SK-N-SH treated with all-trans-retinoic acid at 6 μM for 48 hours (cell line): ENCODE measurements around the gene ZNF557.
"Not testable (repeated sequence)": the region's sequence is repeated elsewhere in the genome, so short reads cannot be mapped to it uniquely, and the experiment has no call there.

Experiments
- ATAC-seq: fragments of 200-7000 bp; cut with Tn5 transposase; 3 replicates; pipeline ENCODE4 v1.9.1; 2020; ENCODE audit warnings: mild to moderate bottlenecking, moderate library complexity
- BACH2 ChIP-seq: fragments of 250-450 bp; sonication (Bioruptor Pico); IDR thresholded peaks from 2 replicates; pipeline ENCODE4 v1.9.0; 2021; ENCODE audit warnings: mild to moderate bottlenecking, borderline replicate concordance
- CSDC2 ChIP-seq: fragments of 250-450 bp; sonication (Bioruptor Pico); IDR thresholded peaks from 2 replicates; pipeline ENCODE4 v1.5.0; 2020; ENCODE audit warnings: mild to moderate bottlenecking, moderate library complexity
- ISL1 ChIP-seq: fragments of 250-450 bp; sonication (Bioruptor Pico); IDR thresholded peaks from 2 replicates; pipeline ENCODE4 v2.1.2; 2022; ENCODE audit warnings: mild to moderate bottlenecking, moderate library complexity
- OSR1 ChIP-seq: fragments of 250-450 bp; sonication (Bioruptor Pico); IDR thresholded peaks from 2 replicates; pipeline ENCODE4 v1.8.0; 2022; ENCODE audit warnings: moderate library complexity, mild to moderate bottlenecking, inconsistent platforms
- PPARA ChIP-seq: fragments of 250-450 bp; sonication (Bioruptor Pico); IDR thresholded peaks from 2 replicates; pipeline ENCODE4 v1.5.0; 2020; ENCODE audit warnings: mild to moderate bottlenecking, borderline replicate concordance
- RARB ChIP-seq: fragments of 250-450 bp; sonication (Bioruptor Pico); IDR thresholded peaks from 2 replicates; pipeline ENCODE4 v1.8.0; 2021; ENCODE audit warnings: mild to moderate bottlenecking, moderate library complexity
- SNAI2 ChIP-seq: fragments of 250-450 bp; sonication (Bioruptor Pico); IDR thresholded peaks from 2 replicates; pipeline ENCODE4 v1.5.0; 2020; ENCODE audit warnings: mild to moderate bottlenecking, moderate library complexity
- TCF4 ChIP-seq: fragments of 250-450 bp; sonication (Bioruptor Pico); IDR thresholded peaks from 2 replicates; pipeline ENCODE4 v1.8.0; 2021; ENCODE audit warnings: mild to moderate bottlenecking, moderate library complexity, borderline replicate concordance
- TOX ChIP-seq: fragments of 250-450 bp; sonication (Bioruptor Pico); IDR thresholded peaks from 2 replicates; pipeline ENCODE4 v1.8.0; 2021; ENCODE audit warnings: mild to moderate bottlenecking, moderate library complexity, borderline replicate concordance
- ZC3H10 ChIP-seq: fragments of 250-450 bp; sonication (Bioruptor Pico); IDR thresholded peaks from 2 replicates; pipeline ENCODE4 v1.5.1; 2021; ENCODE audit warnings: mild to moderate bottlenecking, moderate library complexity
- ZFP3 ChIP-seq: fragments of 250-450 bp; sonication (Bioruptor Pico); IDR thresholded peaks from 2 replicates; pipeline ENCODE4 v1.5.0; 2020; ENCODE audit warnings: mild to moderate bottlenecking, moderate library complexity
- ZFP30 ChIP-seq: fragments of 450-650 bp; formaldehyde crosslinking; IDR thresholded peaks from 2 replicates; pipeline ENCODE4 v1.5.0; 2022; ENCODE audit warnings: mild to moderate bottlenecking, moderate library complexity
- ZNF565 ChIP-seq: fragments of 450-650 bp; formaldehyde crosslinking; conservative IDR thresholded peaks from 2 replicates; pipeline ENCODE4 v1.5.0; 2020; ENCODE audit warnings: low read depth, mild to moderate bottlenecking, moderate library complexity
- ZNF70 ChIP-seq: fragments of 450-650 bp; formaldehyde crosslinking; IDR thresholded peaks from 2 replicates; pipeline ENCODE4 v1.5.0; 2020; ENCODE audit warnings: mild to moderate bottlenecking, moderate library complexity
- ZNF8 ChIP-seq: fragments of 450-650 bp; formaldehyde crosslinking; IDR thresholded peaks from 2 replicates; pipeline ENCODE4 v1.5.0; 2020; ENCODE audit warnings: mild to moderate bottlenecking, moderate library complexity
- TF ChIP-seq, protein P1 (sequence below): fragments of 250-450 bp; sonication (Bioruptor Pico); IDR thresholded peaks from 2 replicates; pipeline ENCODE4 v1.8.0; 2020; ENCODE audit warnings: mild to moderate bottlenecking, moderate library complexity, borderline replicate concordance
- TF ChIP-seq, protein P2 (sequence below): fragments of 250-450 bp; sonication (Bioruptor Pico); IDR thresholded peaks from 2 replicates; pipeline ENCODE4 v1.5.1; 2020; ENCODE audit warnings: low read depth, mild to moderate bottlenecking, moderate library complexity
- TF ChIP-seq, protein P3 (sequence below): fragments of 250-450 bp; sonication (Bioruptor Pico); IDR thresholded peaks from 2 replicates; pipeline ENCODE4 v1.8.0; 2021; ENCODE audit warnings: low read depth, mild to moderate bottlenecking, moderate library complexity, borderline replicate concordance
- TF ChIP-seq, protein P4 (sequence below): fragments of 250-450 bp; sonication (Bioruptor Pico); IDR thresholded peaks from 2 replicates; pipeline ENCODE4 v1.5.1; 2021; ENCODE audit warnings: mild to moderate bottlenecking, moderate library complexity

Gene ZNF557

DNA sequence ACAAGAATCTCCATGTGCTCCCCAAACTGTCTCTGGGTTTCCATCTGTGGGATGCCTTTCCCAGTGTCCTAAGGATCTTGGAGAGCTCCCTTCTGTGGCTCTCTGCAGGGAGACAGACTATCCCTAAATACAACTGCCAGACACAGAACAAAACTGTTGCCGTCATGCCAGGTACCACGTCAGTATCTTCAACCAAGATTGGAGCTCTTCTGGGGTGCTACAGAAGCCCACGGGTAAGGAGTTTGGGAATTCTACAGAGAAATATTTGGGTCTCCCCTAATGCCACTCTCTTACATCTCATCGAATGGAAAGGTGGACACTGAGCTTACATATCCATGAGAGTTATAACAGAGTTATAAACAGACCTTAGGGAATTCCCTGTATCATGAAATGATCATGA lies 6.2 kb upstream of the ZNF557 start:
- TF ChIP-seq RARB = no peak
- no peak for TF ChIP-seq ISL1 (CRISPR knock-in tag)
- no peak for TF ChIP-seq BACH2 (CRISPR knock-in tag)
- TF ChIP-seq, protein P1, sequence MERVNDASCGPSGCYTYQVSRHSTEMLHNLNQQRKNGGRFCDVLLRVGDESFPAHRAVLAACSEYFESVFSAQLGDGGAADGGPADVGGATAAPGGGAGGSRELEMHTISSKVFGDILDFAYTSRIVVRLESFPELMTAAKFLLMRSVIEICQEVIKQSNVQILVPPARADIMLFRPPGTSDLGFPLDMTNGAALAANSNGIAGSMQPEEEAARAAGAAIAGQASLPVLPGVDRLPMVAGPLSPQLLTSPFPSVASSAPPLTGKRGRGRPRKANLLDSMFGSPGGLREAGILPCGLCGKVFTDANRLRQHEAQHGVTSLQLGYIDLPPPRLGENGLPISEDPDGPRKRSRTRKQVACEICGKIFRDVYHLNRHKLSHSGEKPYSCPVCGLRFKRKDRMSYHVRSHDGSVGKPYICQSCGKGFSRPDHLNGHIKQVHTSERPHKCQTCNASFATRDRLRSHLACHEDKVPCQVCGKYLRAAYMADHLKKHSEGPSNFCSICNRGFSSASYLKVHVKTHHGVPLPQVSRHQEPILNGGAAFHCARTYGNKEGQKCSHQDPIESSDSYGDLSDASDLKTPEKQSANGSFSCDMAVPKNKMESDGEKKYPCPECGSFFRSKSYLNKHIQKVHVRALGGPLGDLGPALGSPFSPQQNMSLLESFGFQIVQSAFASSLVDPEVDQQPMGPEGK (CRISPR knock-in tag) = no peak
- TF ChIP-seq, protein P2, sequence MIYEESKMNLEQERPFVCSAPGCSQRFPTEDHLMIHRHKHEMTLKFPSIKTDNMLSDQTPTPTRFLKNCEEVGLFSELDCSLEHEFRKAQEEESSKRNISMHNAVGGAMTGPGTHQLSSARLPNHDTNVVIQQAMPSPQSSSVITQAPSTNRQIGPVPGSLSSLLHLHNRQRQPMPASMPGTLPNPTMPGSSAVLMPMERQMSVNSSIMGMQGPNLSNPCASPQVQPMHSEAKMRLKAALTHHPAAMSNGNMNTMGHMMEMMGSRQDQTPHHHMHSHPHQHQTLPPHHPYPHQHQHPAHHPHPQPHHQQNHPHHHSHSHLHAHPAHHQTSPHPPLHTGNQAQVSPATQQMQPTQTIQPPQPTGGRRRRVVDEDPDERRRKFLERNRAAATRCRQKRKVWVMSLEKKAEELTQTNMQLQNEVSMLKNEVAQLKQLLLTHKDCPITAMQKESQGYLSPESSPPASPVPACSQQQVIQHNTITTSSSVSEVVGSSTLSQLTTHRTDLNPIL (CRISPR knock-in tag) = no peak
- no peak for TF ChIP-seq ZFP3 (CRISPR knock-in tag)
- TF ChIP-seq, protein P3, sequence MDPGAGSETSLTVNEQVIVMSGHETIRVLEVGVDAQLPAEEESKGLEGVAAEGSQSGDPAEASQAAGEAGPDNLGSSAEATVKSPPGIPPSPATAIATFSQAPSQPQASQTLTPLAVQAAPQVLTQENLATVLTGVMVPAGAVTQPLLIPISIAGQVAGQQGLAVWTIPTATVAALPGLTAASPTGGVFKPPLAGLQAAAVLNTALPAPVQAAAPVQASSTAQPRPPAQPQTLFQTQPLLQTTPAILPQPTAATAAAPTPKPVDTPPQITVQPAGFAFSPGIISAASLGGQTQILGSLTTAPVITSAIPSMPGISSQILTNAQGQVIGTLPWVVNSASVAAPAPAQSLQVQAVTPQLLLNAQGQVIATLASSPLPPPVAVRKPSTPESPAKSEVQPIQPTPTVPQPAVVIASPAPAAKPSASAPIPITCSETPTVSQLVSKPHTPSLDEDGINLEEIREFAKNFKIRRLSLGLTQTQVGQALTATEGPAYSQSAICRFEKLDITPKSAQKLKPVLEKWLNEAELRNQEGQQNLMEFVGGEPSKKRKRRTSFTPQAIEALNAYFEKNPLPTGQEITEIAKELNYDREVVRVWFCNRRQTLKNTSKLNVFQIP (CRISPR knock-in tag) = no peak
- TF ChIP-seq PPARA = no peak
- TF ChIP-seq ZNF8 (CRISPR knock-in tag) = no peak
- TF ChIP-seq TOX (CRISPR knock-in tag) = no peak
- no peak for TF ChIP-seq ZC3H10 (CRISPR knock-in tag)
- no peak; the same call in 2 of the 3 replicates for ATAC-seq

DNA sequence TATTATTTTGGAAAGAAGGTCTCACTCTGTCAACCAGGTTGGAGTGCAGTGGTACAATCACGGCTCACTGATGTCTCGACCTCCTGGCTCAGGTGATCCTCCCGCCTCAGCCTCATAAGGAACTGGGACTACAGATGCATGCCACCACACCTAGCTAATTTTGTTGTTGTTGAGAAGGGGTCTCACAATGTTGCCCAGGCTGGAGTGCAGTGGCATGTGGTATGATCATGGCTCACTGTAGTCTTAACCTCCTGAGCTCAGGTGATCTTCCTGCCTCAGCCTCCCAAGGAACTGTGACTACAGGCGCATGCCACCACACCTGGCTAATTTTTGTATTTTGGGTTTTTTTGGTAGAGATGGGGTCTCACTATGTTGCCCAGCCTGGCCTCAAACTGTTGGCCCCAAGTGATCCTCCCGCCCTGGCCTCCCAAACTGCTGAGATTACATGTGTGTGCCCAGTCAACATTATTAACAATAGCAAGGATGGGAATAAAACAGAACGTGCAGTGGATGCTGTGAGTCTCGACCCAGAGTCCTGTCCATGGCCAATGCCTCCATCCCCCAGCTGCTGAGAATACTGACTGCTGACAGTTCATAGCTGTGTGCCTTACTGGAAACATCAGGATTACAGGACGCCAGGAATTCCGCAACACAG lies 5.6 kb upstream of the ZNF557 start:
- TF ChIP-seq RARB = no peak
- no peak for TF ChIP-seq TCF4 (CRISPR knock-in tag)
- TF ChIP-seq ZNF565 = no peak
- no peak for TF ChIP-seq ISL1 (CRISPR knock-in tag)
- no peak for TF ChIP-seq ZFP30 (CRISPR knock-in tag)
- TF ChIP-seq ZC3H10 (CRISPR knock-in tag) = no peak
- no peak for TF ChIP-seq PPARA
- TF ChIP-seq, protein P3 (CRISPR knock-in tag) = no peak
- TF ChIP-seq SNAI2 (CRISPR knock-in tag) = no peak
- no peak for TF ChIP-seq BACH2 (CRISPR knock-in tag)
- ATAC-seq = no peak

DNA sequence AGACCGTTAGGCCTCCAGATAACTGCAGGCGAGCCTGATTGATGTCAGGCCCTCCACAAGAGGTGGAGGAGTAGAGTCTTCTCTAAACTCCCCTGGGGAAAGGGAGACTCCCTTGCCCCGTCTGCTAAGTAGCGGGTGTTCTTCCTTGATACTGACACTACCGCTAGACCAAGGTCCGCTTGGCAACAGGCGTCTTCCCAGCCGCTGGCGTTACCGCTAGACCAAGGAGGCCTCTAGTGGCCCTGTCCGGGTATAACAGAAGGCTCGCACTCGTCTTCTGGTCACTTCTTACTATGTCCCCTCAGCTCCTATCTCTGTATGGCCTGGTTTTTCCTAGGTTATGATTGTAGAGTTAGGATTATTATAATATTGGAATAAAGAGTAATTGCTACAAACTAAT lies 2.4 kb upstream of the ZNF557 start:
- not testable (repeated sequence) for ATAC-seq

DNA sequence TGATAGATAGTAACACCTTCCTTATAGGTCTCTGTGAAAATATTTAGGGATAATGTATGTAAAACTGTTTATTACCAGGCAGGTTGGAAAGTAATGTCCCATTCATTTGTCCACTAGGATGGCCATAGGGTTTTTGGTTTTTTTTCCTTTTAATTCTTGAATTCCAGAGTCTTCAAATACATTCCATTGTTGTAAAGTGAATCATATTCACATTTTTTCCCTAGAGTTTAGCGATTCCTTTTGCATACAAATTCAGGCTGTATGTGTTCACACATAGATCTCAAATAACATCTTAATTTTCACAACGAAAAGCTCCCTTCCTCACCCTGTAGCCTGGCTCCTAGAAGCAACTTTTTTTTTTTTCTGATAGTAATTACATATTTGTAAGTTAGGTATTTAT lies 1.8 kb upstream of the ZNF557 start:
- TF ChIP-seq CSDC2 (CRISPR knock-in tag) (no peak), SNAI2 (CRISPR knock-in tag) (no peak), PPARA (no peak), TCF4 (CRISPR knock-in tag) (no peak), ISL1 (CRISPR knock-in tag) (no peak)
- no peak for ATAC-seq

DNA sequence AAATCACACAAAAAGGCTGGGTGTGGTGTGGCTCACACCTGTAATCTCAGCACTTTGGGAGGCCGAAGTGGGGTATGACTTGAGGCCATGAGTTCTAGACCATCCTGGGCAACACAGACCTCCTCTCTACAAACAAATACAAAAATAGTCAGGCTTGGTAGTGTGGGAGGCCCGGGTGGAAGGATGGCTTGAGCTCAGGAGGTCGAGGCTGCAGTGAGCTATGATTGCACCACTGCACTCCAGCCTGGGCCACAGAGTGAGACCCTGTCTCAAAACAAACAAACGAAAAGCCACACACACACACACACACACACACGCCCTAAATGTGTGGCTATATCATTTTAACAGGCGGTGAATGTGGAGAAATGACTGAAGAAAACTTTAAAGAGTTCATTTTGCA lies 904 bp upstream of the ZNF557 start:
- ATAC-seq = no peak
- TF ChIP-seq, protein P4, sequence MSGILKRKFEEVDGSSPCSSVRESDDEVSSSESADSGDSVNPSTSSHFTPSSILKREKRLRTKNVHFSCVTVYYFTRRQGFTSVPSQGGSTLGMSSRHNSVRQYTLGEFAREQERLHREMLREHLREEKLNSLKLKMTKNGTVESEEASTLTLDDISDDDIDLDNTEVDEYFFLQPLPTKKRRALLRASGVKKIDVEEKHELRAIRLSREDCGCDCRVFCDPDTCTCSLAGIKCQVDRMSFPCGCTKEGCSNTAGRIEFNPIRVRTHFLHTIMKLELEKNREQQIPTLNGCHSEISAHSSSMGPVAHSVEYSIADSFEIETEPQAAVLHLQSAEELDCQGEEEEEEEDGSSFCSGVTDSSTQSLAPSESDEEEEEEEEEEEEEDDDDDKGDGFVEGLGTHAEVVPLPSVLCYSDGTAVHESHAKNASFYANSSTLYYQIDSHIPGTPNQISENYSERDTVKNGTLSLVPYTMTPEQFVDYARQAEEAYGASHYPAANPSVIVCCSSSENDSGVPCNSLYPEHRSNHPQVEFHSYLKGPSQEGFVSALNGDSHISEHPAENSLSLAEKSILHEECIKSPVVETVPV (CRISPR knock-in tag) = no peak
- no peak for TF ChIP-seq ZFP3 (CRISPR knock-in tag)
- TF ChIP-seq PPARA = no peak
- TF ChIP-seq ISL1 (CRISPR knock-in tag) = no peak
- TF ChIP-seq CSDC2 (CRISPR knock-in tag) = no peak
- TF ChIP-seq, protein P3 (CRISPR knock-in tag) = no peak
- TF ChIP-seq SNAI2 (CRISPR knock-in tag) = no peak
- TF ChIP-seq, protein P1 (CRISPR knock-in tag) = no peak
- TF ChIP-seq ZNF70 (CRISPR knock-in tag) = no peak
- TF ChIP-seq, protein P2 (CRISPR knock-in tag) = no peak
- TF ChIP-seq BACH2 (CRISPR knock-in tag) = no peak
- TF ChIP-seq TCF4 (CRISPR knock-in tag) = no peak
- no peak for TF ChIP-seq OSR1 (CRISPR knock-in tag)
